Ishikawa (cell line): ENCODE data around the gene CTSC.

Source experiments
- CEBPB ChIP-seq: IDR thresholded peaks from 2 replicates; pipeline ENCODE4 v1.6.1; 2012
- CREB1 ChIP-seq: IDR thresholded peaks from 2 replicates; pipeline ENCODE4 v1.6.1; 2012; ENCODE audit warnings: low read depth
- EGR1 ChIP-seq: IDR thresholded peaks from 2 replicates; pipeline ENCODE4 v1.6.1; 2012
- EP300 ChIP-seq: IDR thresholded peaks from 2 replicates; pipeline ENCODE4 v1.6.1; 2012; ENCODE audit warnings: borderline replicate concordance
- FOXM1 ChIP-seq: IDR thresholded peaks from 2 replicates; pipeline ENCODE4 v1.6.1; 2012; ENCODE audit warnings: low read depth, borderline replicate concordance
- NFIC ChIP-seq: IDR thresholded peaks from 2 replicates; pipeline ENCODE4 v1.6.1; 2012
- RAD21 ChIP-seq: IDR thresholded peaks from 2 replicates; pipeline ENCODE4 v1.6.1; 2012; ENCODE audit warnings: low read depth
- TAF1 ChIP-seq: IDR thresholded peaks from 2 replicates; pipeline ENCODE4 v1.6.1; 2012; ENCODE audit warnings: low read depth, mild to moderate bottlenecking
- TCF12 ChIP-seq: IDR thresholded peaks from 2 replicates; pipeline ENCODE4 v1.6.1; 2012; ENCODE audit warnings: low read depth
- TEAD4 ChIP-seq: IDR thresholded peaks from 2 replicates; pipeline ENCODE4 v1.6.1; 2012
- YY1 ChIP-seq: IDR thresholded peaks from 2 replicates; pipeline ENCODE4 v1.6.1; 2012; ENCODE audit warnings: low read depth
- ZBTB7A ChIP-seq: IDR thresholded peaks from 2 replicates; pipeline ENCODE4 v1.6.1; 2012; ENCODE audit warnings: low read depth
- TF ChIP-seq, protein P1 (sequence below): IDR thresholded peaks from 2 replicates; pipeline ENCODE4 v1.6.1; 2012
- TF ChIP-seq, protein P2 (sequence below): IDR thresholded peaks from 2 replicates; pipeline ENCODE4 v1.6.1; 2012
- TF ChIP-seq, protein P3 (sequence below): IDR thresholded peaks from 2 replicates; pipeline ENCODE4 v1.6.1; 2012; ENCODE audit warnings: low read depth, mild to moderate bottlenecking

CTSC gene

DNA sequence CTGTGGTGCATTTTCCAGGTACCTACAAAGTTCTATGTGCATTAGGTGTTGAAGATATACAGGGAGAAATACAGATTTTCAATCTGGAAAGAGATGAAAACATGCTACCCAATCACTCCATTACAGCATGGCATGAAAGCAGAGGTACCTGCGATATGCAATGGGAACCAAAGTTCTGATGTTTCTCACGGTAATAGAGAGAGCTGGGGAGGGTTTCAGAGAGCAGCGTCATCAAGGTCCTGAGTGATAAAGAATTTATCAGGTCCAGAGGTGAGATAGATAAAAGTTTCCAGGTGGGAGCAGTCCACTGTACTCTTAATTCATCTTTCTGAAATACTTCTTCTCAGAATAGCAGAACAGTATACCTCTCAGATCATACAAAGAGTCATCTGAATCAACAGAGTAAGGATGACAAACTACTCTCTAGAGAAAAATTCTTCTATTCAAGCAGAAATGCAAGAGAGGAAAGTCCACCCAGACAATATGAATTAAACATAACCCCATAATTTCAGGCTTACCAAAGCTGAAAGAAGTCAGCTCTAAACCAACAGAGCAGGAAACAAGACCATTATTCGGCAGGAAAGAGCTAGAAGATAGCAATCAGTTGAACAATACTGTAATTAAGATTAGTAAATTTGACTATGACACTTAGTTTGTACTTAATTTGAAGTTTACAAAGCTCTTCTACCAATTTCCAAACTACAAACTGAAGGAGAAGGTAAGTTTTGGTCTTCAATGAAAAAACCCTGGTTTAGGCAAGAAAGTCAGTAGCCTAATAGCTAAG lies 12.8 kb downstream of the CTSC start:
- TF ChIP-seq TCF12 (no peak), EP300 (no peak)

DNA sequence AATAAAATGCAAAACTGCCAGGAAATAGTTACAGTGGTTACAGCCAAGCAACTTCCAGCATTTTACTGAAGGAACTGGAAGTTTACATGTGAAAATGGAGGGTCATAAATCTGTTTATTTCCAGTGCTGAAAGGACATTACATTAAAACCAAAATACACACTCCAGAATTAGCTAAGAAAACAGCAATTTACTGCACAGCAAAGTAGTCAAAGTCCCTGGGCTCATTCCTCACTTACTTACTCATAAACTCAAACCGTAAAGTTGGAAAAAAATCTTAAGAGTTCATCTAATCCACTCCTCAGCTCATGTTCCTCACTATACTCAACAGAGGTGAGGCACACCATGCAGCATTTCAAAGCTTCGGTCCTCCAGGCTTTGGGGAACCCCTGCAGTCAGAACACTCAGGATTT lies 17.4 kb downstream of the CTSC start:
- TF ChIP-seq, protein P1, sequence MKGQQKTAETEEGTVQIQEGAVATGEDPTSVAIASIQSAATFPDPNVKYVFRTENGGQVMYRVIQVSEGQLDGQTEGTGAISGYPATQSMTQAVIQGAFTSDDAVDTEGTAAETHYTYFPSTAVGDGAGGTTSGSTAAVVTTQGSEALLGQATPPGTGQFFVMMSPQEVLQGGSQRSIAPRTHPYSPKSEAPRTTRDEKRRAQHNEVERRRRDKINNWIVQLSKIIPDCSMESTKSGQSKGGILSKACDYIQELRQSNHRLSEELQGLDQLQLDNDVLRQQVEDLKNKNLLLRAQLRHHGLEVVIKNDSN: no peak
- TF ChIP-seq CREB1 (no peak), TEAD4 (no peak), TCF12 (no peak), EGR1 (no peak), EP300 (no peak), TAF1 (no peak)
- TF ChIP-seq, protein P2, sequence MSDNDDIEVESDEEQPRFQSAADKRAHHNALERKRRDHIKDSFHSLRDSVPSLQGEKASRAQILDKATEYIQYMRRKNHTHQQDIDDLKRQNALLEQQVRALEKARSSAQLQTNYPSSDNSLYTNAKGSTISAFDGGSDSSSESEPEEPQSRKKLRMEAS: no peak

DNA sequence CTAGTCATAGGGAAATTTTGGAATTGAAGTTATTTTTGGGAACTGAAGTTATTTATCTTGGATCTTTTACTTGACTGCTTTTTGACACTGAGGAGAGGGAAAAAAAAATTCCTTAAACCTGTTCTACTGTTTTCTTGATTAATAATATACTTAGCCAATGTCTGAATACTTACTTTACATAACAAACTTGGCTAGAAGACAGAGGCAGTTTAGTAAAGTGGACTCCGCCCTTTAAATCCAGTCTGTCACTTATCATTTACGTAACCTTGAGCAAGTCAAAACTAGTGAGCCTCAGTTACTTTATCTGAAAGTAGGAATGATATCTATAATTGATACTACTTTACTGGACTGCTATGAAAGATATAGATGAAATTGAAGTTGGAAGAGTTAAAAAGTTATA lies 19.5 kb downstream of the CTSC start:
- TF ChIP-seq EP300 (no peak), FOXM1 (no peak), RAD21 (no peak), TAF1 (no peak), CREB1 (no peak), CEBPB (no peak), NFIC (no peak), ZBTB7A (no peak), TCF12 (no peak), EGR1 (no peak), TEAD4 (no peak), YY1 (no peak)
- TF ChIP-seq, protein P2: no peak
- TF ChIP-seq, protein P1: no peak
- TF ChIP-seq, protein P3, sequence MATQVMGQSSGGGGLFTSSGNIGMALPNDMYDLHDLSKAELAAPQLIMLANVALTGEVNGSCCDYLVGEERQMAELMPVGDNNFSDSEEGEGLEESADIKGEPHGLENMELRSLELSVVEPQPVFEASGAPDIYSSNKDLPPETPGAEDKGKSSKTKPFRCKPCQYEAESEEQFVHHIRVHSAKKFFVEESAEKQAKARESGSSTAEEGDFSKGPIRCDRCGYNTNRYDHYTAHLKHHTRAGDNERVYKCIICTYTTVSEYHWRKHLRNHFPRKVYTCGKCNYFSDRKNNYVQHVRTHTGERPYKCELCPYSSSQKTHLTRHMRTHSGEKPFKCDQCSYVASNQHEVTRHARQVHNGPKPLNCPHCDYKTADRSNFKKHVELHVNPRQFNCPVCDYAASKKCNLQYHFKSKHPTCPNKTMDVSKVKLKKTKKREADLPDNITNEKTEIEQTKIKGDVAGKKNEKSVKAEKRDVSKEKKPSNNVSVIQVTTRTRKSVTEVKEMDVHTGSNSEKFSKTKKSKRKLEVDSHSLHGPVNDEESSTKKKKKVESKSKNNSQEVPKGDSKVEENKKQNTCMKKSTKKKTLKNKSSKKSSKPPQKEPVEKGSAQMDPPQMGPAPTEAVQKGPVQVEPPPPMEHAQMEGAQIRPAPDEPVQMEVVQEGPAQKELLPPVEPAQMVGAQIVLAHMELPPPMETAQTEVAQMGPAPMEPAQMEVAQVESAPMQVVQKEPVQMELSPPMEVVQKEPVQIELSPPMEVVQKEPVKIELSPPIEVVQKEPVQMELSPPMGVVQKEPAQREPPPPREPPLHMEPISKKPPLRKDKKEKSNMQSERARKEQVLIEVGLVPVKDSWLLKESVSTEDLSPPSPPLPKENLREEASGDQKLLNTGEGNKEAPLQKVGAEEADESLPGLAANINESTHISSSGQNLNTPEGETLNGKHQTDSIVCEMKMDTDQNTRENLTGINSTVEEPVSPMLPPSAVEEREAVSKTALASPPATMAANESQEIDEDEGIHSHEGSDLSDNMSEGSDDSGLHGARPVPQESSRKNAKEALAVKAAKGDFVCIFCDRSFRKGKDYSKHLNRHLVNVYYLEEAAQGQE: no peak

DNA sequence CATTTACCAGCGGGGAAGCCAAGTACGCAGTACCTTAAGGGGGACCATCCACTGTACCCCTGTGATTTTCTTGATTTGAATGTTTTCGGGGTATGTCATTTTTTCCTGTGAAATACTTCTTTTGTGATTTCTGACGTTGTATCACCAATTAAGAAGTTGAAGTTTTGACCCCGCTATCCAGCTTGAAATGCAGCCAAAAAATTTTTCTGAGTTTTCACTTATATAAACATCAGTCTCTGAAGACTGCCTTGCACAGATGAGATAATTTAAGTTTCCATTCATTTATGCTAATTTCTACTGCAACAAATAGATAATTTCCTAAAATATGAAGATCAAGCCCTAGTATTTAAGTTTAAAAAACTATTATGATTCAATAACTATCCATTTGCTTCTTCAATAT lies 20.0 kb downstream of the CTSC start:
- TF ChIP-seq TEAD4: no peak
- TF ChIP-seq FOXM1: no peak
- TF ChIP-seq EP300: no peak
- TF ChIP-seq TCF12: no peak
- TF ChIP-seq, protein P1: no peak
- TF ChIP-seq CREB1: no peak
- TF ChIP-seq RAD21: no peak
- no peak for TF ChIP-seq EGR1
- TF ChIP-seq, protein P3: no peak
- no peak for TF ChIP-seq YY1

DNA sequence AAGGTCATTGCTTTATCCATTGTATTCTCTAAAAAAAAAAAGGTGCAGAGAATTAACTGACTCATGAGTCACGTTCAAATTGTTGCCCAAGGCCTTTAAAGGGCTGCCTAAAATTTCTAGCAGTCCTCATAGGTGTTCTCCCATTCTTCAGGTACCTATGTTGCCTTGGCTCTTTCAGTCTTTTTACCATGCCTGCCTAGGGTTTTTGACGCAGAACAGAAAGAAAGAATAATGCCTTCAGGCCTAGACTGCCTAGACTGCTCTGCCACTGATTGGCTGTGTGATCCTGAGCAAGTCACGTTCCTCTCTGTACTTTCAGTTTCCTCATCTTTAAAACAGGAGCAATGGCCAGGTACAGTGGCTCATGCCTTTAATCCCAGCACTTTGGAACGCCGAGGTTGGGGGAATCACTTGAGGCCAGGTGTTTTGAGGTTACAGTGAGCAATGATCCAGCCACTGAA lies 21.5 kb downstream of the CTSC start:
- no peak for TF ChIP-seq CEBPB
- TF ChIP-seq, protein P2: no peak
- TF ChIP-seq TCF12: no peak
- no peak for TF ChIP-seq FOXM1
- no peak for TF ChIP-seq RAD21
- TF ChIP-seq TEAD4: no peak
- no peak for TF ChIP-seq CREB1
- no peak for TF ChIP-seq TAF1
- TF ChIP-seq, protein P1: no peak
- TF ChIP-seq, protein P3: no peak
- no peak for TF ChIP-seq ZBTB7A
- no peak for TF ChIP-seq EGR1
- no peak for TF ChIP-seq EP300
- TF ChIP-seq YY1: no peak
- no peak for TF ChIP-seq NFIC
